ENCODE results near the gene ARHGAP22.

- no peak for TF ChIP-seq CTCF (IDR thresholded peaks at IDR 0.05)
- no peak for TF ChIP-seq POLR2A (IDR thresholded peaks at IDR 0.05)
These were observed 152.6 kb downstream of the ARHGAP22 start for GRCh38 chr10:48451969-48452878.
